K562 (cell line): ENCODE results near the gene COX18. TPM values are rescaled to one million over a fixed set of nuclear protein-coding genes. Genes with fewer than 3 reads are reported as not detected.

Experiments used
- ARID2 ChIP-seq: fragments of 450-650 bp; IDR thresholded peaks from 2 replicates; pipeline ENCODE4 v1.6.1; 2017; ENCODE audit warnings: antibody characterized with exemption, mild to moderate bottlenecking
- CEBPG ChIP-seq, 3 experiments: fragments of 200-800 bp in 1 of 3; sonication (Bioruptor generic) in 1 of 3; sonication (generic) in 1 of 3; formaldehyde crosslinking in 1 of 3; IDR thresholded peaks in 2 of 3; conservative IDR thresholded peaks in 1 of 3; 2 replicates each; pipeline versions ENCODE4 v1.6.1 to v1.8.0; 2016 to 2022; ENCODE audit warnings: missing compliant biosample characterization in 2 of 3, missing genetic modification characterization in 2 of 3, mild to moderate bottlenecking in 1 of 3, missing genetic modification reagents in 1 of 3
- HNRNPUL1 ChIP-seq: fragments of 200-400 bp; formaldehyde crosslinking; IDR thresholded peaks from 2 replicates; pipeline ENCODE4 v1.6.1; 2017; ENCODE audit warnings: low read length
- JUNB ChIP-seq: fragments of 450-650 bp; formaldehyde crosslinking; conservative IDR thresholded peaks from 2 replicates; pipeline ENCODE4 v1.4.0; 2020; ENCODE audit warnings: mild to moderate bottlenecking
- MAFG ChIP-seq: fragments of 450-650 bp; conservative IDR thresholded peaks from 2 replicates; pipeline ENCODE4 v1.6.1; 2016; ENCODE audit warnings: missing genetic modification characterization, missing compliant biosample characterization
- MBD1 ChIP-seq: fragments of 250-450 bp; sonication (Bioruptor Pico); IDR thresholded peaks from 2 replicates; pipeline ENCODE4 v1.8.0; 2022; ENCODE audit warnings: inconsistent platforms
- MXI1 ChIP-seq: IDR thresholded peaks from 2 replicates; pipeline ENCODE4 v1.6.1; 2011; ENCODE audit warnings: low read depth, mild to moderate bottlenecking, improper control_type of control experiment, low read length
- NUFIP1 ChIP-seq: fragments of 450-650 bp; IDR thresholded peaks from 2 replicates; pipeline ENCODE4 v1.6.1; 2018; ENCODE audit not compliant: partially characterized antibody
- RFX7 ChIP-seq: fragments of 250-450 bp; sonication (Bioruptor Pico); IDR thresholded peaks from 2 replicates; pipeline ENCODE4 v1.5.1; 2021; ENCODE audit warnings: mild to moderate bottlenecking
- RHOXF2B ChIP-seq: fragments of 250-450 bp; sonication (Bioruptor Pico); conservative IDR thresholded peaks from 2 replicates; pipeline ENCODE4 v1.5.1; 2021
- STAG1 ChIP-seq: sonication (generic); formaldehyde crosslinking; IDR thresholded peaks from 2 replicates; pipeline ENCODE4 v1.5.0; 2020; ENCODE audit warnings: missing genetic modification reagents, borderline replicate concordance
- TEAD4 ChIP-seq, 2 experiments: sonication (generic) in 1 of 2; formaldehyde crosslinking in 1 of 2; IDR thresholded peaks; 2 replicates each; pipeline versions ENCODE4 v1.6.1 to v1.8.0; 2012 to 2022; ENCODE audit warnings: borderline replicate concordance in 1 of 2, inconsistent platforms in 1 of 2, low read length in 1 of 2, mild to moderate bottlenecking in 1 of 2, missing genetic modification reagents in 1 of 2
- ZNF253 ChIP-seq: fragments of 250-450 bp; sonication (Bioruptor Pico); conservative IDR thresholded peaks from 2 replicates; pipeline ENCODE4 v1.6.1; 2021; ENCODE audit warnings: mild to moderate bottlenecking
- ZNF764 ChIP-seq: fragments of 250-450 bp; sonication (Bioruptor Pico); IDR thresholded peaks from 2 replicates; pipeline ENCODE4 v1.4.0; 2020; ENCODE audit warnings: low read depth, mild to moderate bottlenecking, moderate library complexity
- polyA plus RNA-seq, 8 experiments: library from polyadenylated mRNA; depleted of rRNA in 4 of 8; stranded (reverse) in 5 of 8; unstranded in 3 of 8; fragments of >200 nt; fragmentation: Nextera tagmentation in 2 of 8; fragmentation: Illumina TruSeq in 1 of 8; extraction: Ambion mirVana in 2 of 8; extraction: Trizol in 1 of 8; gene quantifications; 2 replicates each; pipeline versions ENCODE4 v1.2.1 to v1.2.3, GENCODE V29; 2011 to 2014; ENCODE audit warnings: inconsistent platforms in 1 of 8, missing spikeins in 1 of 8
- total RNA-seq, 7 experiments: library from RNA; depleted of rRNA in 6 of 7; stranded (reverse); fragments of >200 nt in 6 of 7; fragmentation: Illumina TruSeq in 2 of 7; extraction: Trizol in 2 of 7; gene quantifications; 2 replicates each; pipeline versions ENCODE4 v1.2.1 to v1.2.3, GENCODE V29; 2011 to 2021; ENCODE audit warnings: low replicate concordance in 1 of 7
- TF ChIP-seq, protein P1 (sequence below), 2 experiments: fragments of 200-800 bp in 1 of 2; sonication (Bioruptor generic) in 1 of 2; sonication (generic) in 1 of 2; formaldehyde crosslinking in 1 of 2; IDR thresholded peaks in 1 of 2; conservative IDR thresholded peaks in 1 of 2; 2 replicates each; pipeline versions ENCODE4 v1.5.0 to v1.6.1; 2016 to 2020; ENCODE audit warnings: missing compliant biosample characterization in 1 of 2, missing genetic modification characterization in 1 of 2, missing genetic modification reagents in 1 of 2

The COX18 gene
- total and polyA plus RNA-seq, 9 of the 15 experiments (the other 6 are each of a cell fraction or from before 2014, with no cell fraction given), result 7.0 to 21.3 (median 14.7) TPM

- TF ChIP-seq, protein P1, sequence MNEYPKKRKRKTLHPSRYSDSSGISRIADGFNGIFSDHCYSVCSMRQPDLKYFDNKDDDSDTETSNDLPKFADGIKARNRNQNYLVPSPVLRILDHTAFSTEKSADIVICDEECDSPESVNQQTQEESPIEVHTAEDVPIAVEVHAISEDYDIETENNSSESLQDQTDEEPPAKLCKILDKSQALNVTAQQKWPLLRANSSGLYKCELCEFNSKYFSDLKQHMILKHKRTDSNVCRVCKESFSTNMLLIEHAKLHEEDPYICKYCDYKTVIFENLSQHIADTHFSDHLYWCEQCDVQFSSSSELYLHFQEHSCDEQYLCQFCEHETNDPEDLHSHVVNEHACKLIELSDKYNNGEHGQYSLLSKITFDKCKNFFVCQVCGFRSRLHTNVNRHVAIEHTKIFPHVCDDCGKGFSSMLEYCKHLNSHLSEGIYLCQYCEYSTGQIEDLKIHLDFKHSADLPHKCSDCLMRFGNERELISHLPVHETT (CRISPR knock-in tag; conservative IDR thresholded peaks at IDR 0.05 in 1 of 2, IDR thresholded peaks at IDR 0.05 in 1 of 2), result no peak
- no peak for TF ChIP-seq ARID2
- no peak for TF ChIP-seq HNRNPUL1
- no peak for TF ChIP-seq STAG1
- TF ChIP-seq MXI1, result no peak
- no peak for TF ChIP-seq TEAD4 (IDR thresholded peaks at IDR 0.05; ENCODE audit: low read length)
- no peak for TF ChIP-seq TEAD4 (CRISPR knock-in tag; IDR thresholded peaks at IDR 0.05; ENCODE audit: borderline replicate concordance)
- peak; percentile 78 for TF ChIP-seq MAFG (tag)
- TF ChIP-seq MBD1 (CRISPR knock-in tag), result no peak
- no peak for TF ChIP-seq CEBPG (CRISPR knock-in tag; IDR thresholded peaks at IDR 0.05)
- no peak for TF ChIP-seq CEBPG (tag; conservative IDR thresholded peaks at IDR 0.05 in 1 of 2, IDR thresholded peaks at IDR 0.05 in 1 of 2)
- TF ChIP-seq JUNB (CRISPR knock-in tag), result no peak
- no peak for TF ChIP-seq RFX7 (CRISPR knock-in tag)
- no peak for TF ChIP-seq NUFIP1
- no peak for TF ChIP-seq ZNF253 (CRISPR knock-in tag)
- no peak for TF ChIP-seq RHOXF2B
- no peak for TF ChIP-seq ZNF764
Measured at GRCh38 chr4:73103799-73104503, 34.4 kb upstream of the COX18 start (continued).
